A673 (cell line): ENCODE results near the gene DNPH1. TPM values are rescaled to one million over a fixed set of nuclear protein-coding genes. Genes with fewer than 3 reads are reported as not detected.

Experiments
- BruUV-seq: library from RNA; stranded (reverse); fragments of 400-500 nt; replicated peaks from 2 replicates; lab custom pipeline; 2021; lab: Mats Ljungman, UMichigan
- CTCF ChIA-PET: fragments of 300-600 bp; sonication (Branson Sonifier 250); formaldehyde crosslinking; loops from one replicate; lab custom pipeline; 2022; ENCODE audit warnings: antibody characterized with exemption; lab: Charles Lee
- POLR2A ChIA-PET: fragments of 300-600 bp; sonication (Branson Sonifier 250); formaldehyde crosslinking; loops from one replicate; lab custom pipeline; 2022; ENCODE audit warnings: antibody characterized with exemption; ENCODE audit not compliant: low non-redundant PET; lab: Charles Lee
- DNase-seq: peaks from one replicate; pipeline ENCODE4 v3.0.0-alpha.2; 2015; ENCODE audit warnings: low spot score
- H3K27ac ChIP-seq: fragments of 200-600 bp; sonication (generic); 2 replicates; pipeline ENCODE4 v1.5.1; 2016; ENCODE audit warnings: mixed run types, low read depth, mild to moderate bottlenecking, mixed read lengths, antibody characterized with exemption, low read length; ENCODE audit not compliant: poor library complexity, severe bottlenecking
- H3K27me3 ChIP-seq: fragments of 200-600 bp; sonication (generic); replicated peaks from 2 replicates; pipeline ENCODE4 v1.6.1; 2017; ENCODE audit warnings: mixed run types, low read depth, mild to moderate bottlenecking, mixed read lengths, antibody characterized with exemption, low read length; ENCODE audit not compliant: insufficient read depth, poor library complexity
- H3K36me3 ChIP-seq: fragments of 200-600 bp; sonication (generic); 2 replicates; pipeline ENCODE4 v1.6.1; 2016; ENCODE audit warnings: mixed run types, mild to moderate bottlenecking, mixed read lengths, antibody characterized with exemption, low read length; ENCODE audit not compliant: insufficient read depth, poor library complexity, severe bottlenecking
- H3K4me1 ChIP-seq: fragments of 200-600 bp; sonication (generic); 2 replicates; pipeline ENCODE4 v1.6.1; 2017; ENCODE audit warnings: mixed run types, mild to moderate bottlenecking, mixed read lengths, antibody characterized with exemption, low read length; ENCODE audit not compliant: insufficient read depth, poor library complexity, severe bottlenecking
- H3K4me3 ChIP-seq: fragments of 200-600 bp; sonication (generic); 2 replicates; pipeline ENCODE4 v1.5.1; 2016; ENCODE audit warnings: low read depth, mixed run types, mild to moderate bottlenecking, mixed read lengths, low read length; ENCODE audit not compliant: poor library complexity, severe bottlenecking
- H3K9me3 ChIP-seq: fragments of 200-600 bp; sonication (generic); 2 replicates; pipeline ENCODE4 v1.6.1; 2016; ENCODE audit warnings: mixed run types, low read depth, mild to moderate bottlenecking, mixed read lengths, antibody characterized with exemption, low read length; ENCODE audit not compliant: poor library complexity, severe bottlenecking
- CTCF ChIP-seq: fragments of 300-800, 200-600 bp; sonication (generic); conservative IDR thresholded peaks from 2 replicates; pipeline ENCODE4 v1.5.1; 2017; ENCODE audit warnings: low read depth, mild to moderate bottlenecking, antibody characterized with exemption, low read length, moderate library complexity, mixed read lengths
- EZH2 ChIP-seq: fragments of 200-600 bp; sonication (generic); IDR thresholded peaks from 2 replicates; pipeline ENCODE4 v1.6.1; 2017; ENCODE audit warnings: borderline replicate concordance, low read depth, mild to moderate bottlenecking, mixed read lengths, antibody characterized with exemption, low read length; ENCODE audit not compliant: poor library complexity, severe bottlenecking
- intact Hi-C: fragments of 100-400 bp; cut with micrococcal nuclease; formaldehyde crosslinking; loops from one replicate; pipeline ENCODE4 v1.10.0; 2022; ENCODE audit not compliant: unreplicated experiment
- total RNA-seq: library from RNA; stranded (reverse); gene quantifications from 2 replicates; pipeline ENCODE4 v1.2.3, GENCODE V29; 2021

Gene DNPH1
- total RNA-seq, 1 experiment from 2014 or later: 55.1 TPM

GRCh38 chr6:43253401-43253800, 24.1 kb upstream of the DNPH1 start:
- H3K27ac ChIP-seq: no peak overlapping the region
- intact Hi-C loops: no loop called here
- POLR2A ChIA-PET: no interaction called here
- no peak overlapping the region for H3K4me3 ChIP-seq
- CTCF ChIA-PET: no interaction called here
- H3K27me3 ChIP-seq: no peaks in the 10 kb centered on the region
- no peaks in the 10 kb centered on the region for H3K36me3 ChIP-seq
- BruUV-seq: no TSS peak
- no peak for TF ChIP-seq CTCF
- TF ChIP-seq EZH2: no peak
- H3K9me3 ChIP-seq: no peaks in the 10 kb centered on the region
- H3K4me1 ChIP-seq: peaks cover 5% of the 10 kb centered on the region
- no peak for DNase-seq

GRCh38 chr6:43250992-43251373, 21.7 kb upstream of the DNPH1 start:
- intact Hi-C loops: no loop called here
- Histone ChIP-seq H3K4me1 (peaks cover 11% of the 10 kb centered on the region), H3K9me3 (no peaks in the 10 kb centered on the region), H3K4me3 (no peak overlapping the region), H3K27ac (no peak overlapping the region), H3K27me3 (peaks cover 3% of the 10 kb centered on the region), H3K36me3 (no peaks in the 10 kb centered on the region)
- ChIA-PET CTCF (no interaction called here), POLR2A (interaction anchor here (0.6 kb wide), 1 partner anchor 271 kb away, joined by 3 read pairs; no protein-coding TSS in a partner anchor)
- no TSS peak for BruUV-seq
- no peak for DNase-seq
- TF ChIP-seq CTCF (no peak), EZH2 (no peak)

- ChIA-PET POLR2A (no interaction called here), CTCF (no interaction called here)
- TF ChIP-seq EZH2 (no peak), CTCF (no peak)
- BruUV-seq: no TSS peak
- Histone ChIP-seq H3K4me1 (peaks cover 11% of the 10 kb centered on the region), H3K27me3 (peaks cover 25% of the 10 kb centered on the region), H3K9me3 (no peaks in the 10 kb centered on the region), H3K4me3 (no peak overlapping the region), H3K27ac (no peak overlapping the region), H3K36me3 (no peaks in the 10 kb centered on the region)
- intact Hi-C loops: no loop called here
- no peak for DNase-seq
Measured at GRCh38 chr6:43248791-43249190, 19.5 kb upstream of the DNPH1 start.
